Measurements from ENCODE around the gene AP5B1. TPM values are rescaled to one million over a fixed set of nuclear protein-coding genes. Genes with fewer than 3 reads are reported as not detected.

Gene AP5B1
- total RNA-seq, 1 experiment from 2014 or later: 20.6 TPM

DNA sequence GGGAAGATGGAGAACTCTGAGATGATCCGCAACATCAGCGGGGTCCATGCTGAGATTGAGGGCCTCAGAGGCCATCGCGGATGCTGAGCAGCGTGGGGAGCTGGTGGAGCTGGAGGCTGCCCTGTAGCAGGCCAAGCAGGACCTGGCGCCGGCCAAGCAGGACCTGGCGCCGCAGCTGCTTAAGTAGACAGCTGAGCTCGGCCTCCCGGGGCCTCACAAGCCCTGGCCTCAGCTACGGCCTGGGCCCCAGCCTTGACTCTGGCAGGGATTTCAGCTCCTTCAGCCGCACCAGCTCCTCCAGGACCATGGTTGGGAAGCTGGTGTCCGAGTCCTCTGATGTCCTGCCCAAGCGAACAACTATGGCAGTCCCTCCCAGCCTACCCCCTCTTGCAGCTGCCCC, 52.9 kb downstream of the AP5B1 start:
- no peak for DNase-seq (ENCODE audit: low spot score)
- in situ Hi-C loops (cut with HindIII; ENCODE audit: low sequenced_read_pairs): no loop called here

DNA sequence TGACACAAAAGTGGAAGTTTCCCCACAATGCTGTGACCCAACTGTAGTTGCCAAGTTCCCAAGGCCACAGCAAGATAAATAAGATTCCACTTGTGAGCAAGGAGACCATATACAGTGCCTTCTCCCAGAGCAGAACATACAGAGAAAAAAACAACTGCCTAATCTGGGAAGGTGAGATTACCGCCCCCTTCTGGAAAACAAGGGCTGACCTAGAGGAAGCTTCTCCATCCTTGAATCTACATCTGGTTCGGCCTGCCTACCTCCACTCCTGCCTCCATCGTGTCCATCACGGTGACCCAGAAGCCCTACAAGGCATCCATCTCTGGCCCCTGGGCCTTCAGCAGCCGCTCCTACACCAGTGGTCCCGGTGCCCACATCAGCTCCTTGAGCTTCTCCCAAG, 54.1 kb downstream of the AP5B1 start:
- DNase-seq (ENCODE audit: low spot score): no peak
- in situ Hi-C loops (cut with HindIII; ENCODE audit: low sequenced_read_pairs): no loop called here

Other genes starting within 250 kb of the AP5B1 start
- 32.5 and 53.2 TPM in 2 replicates for gene LTBP3, start 222.6 kb downstream of the AP5B1 start, total RNA-seq (2014; rRNA removed; shearing (Covaris generic))
- gene ZNRD2, start 210.5 kb downstream of the AP5B1 start, total RNA-seq (2014; rRNA removed; shearing (Covaris generic)): 72.3 and 72.7 TPM in 2 replicates
- 28.1 and 58.6 TPM in 2 replicates for gene FAM89B, start 208.4 kb downstream of the AP5B1 start, total RNA-seq (2014; rRNA removed; shearing (Covaris generic))
- gene EHBP1L1, start 204.9 kb downstream of the AP5B1 start, total RNA-seq (2014; rRNA removed; shearing (Covaris generic)): 8.7 and 16.5 TPM in 2 replicates
- gene KCNK7, start 185.2 kb downstream of the AP5B1 start, total RNA-seq (2014; rRNA removed; shearing (Covaris generic)): 0.12 TPM in 1 of 2 replicates, not detected in the other
- 32.6 and 34.3 TPM in 2 replicates for gene MAP3K11, start 166.8 kb downstream of the AP5B1 start, total RNA-seq (2014; rRNA removed; shearing (Covaris generic))
- gene PCNX3, start 165.2 kb downstream of the AP5B1 start, total RNA-seq (2014; rRNA removed; shearing (Covaris generic)): 27.4 and 29.0 TPM in 2 replicates
- gene SIPA1, start 142.9 kb downstream of the AP5B1 start, total RNA-seq (2014; rRNA removed; shearing (Covaris generic)): 22.5 and 25.2 TPM in 2 replicates
- gene RELA, start 118.1 kb downstream of the AP5B1 start, total RNA-seq (2014; rRNA removed; shearing (Covaris generic)): 29.7 and 38.0 TPM in 2 replicates
- gene KAT5, start 68.7 kb downstream of the AP5B1 start, total RNA-seq (2014; rRNA removed; shearing (Covaris generic)): 66.3 and 71.4 TPM in 2 replicates
- 86.2 and 132 TPM in 2 replicates for gene RNASEH2C, start 60.2 kb downstream of the AP5B1 start, total RNA-seq (2014; rRNA removed; shearing (Covaris generic))
- gene OVOL1, start 6.1 kb upstream of the AP5B1 start, total RNA-seq (2014; rRNA removed; shearing (Covaris generic)): not detected in 2 replicates
- not detected in 2 replicates for gene SNX32, start 53.0 kb upstream of the AP5B1 start, total RNA-seq (2014; rRNA removed; shearing (Covaris generic))
- gene CFL1, start 77.2 kb upstream of the AP5B1 start, total RNA-seq (2014; rRNA removed; shearing (Covaris generic)): 1,273 and 1,592 TPM in 2 replicates
- gene MUS81, start 79.5 kb upstream of the AP5B1 start, total RNA-seq (2014; rRNA removed; shearing (Covaris generic)): 61.8 and 70.4 TPM in 2 replicates
- gene EFEMP2, start 91.8 kb upstream of the AP5B1 start, total RNA-seq (2014; rRNA removed; shearing (Covaris generic)): 35.8 and 38.2 TPM in 2 replicates
- gene CTSW, start 98.9 kb upstream of the AP5B1 start, total RNA-seq (2014; rRNA removed; shearing (Covaris generic)): not detected in 2 replicates
- gene FIBP, start 107.5 kb upstream of the AP5B1 start, total RNA-seq (2014; rRNA removed; shearing (Covaris generic)): 79.3 and 89.3 TPM in 2 replicates
- 180 and 212 TPM in 2 replicates for gene CCDC85B, start 109.7 kb upstream of the AP5B1 start, total RNA-seq (2014; rRNA removed; shearing (Covaris generic))
- gene FOSL1, start 119.4 kb upstream of the AP5B1 start, total RNA-seq (2014; rRNA removed; shearing (Covaris generic)): 23.6 and 30.8 TPM in 2 replicates
- 14.2 and 17.2 TPM in 2 replicates for gene C11orf68, start 138.1 kb upstream of the AP5B1 start, total RNA-seq (2014; rRNA removed; shearing (Covaris generic))
- 174 and 179 TPM in 2 replicates for gene DRAP1, start 138.4 kb upstream of the AP5B1 start, total RNA-seq (2014; rRNA removed; shearing (Covaris generic))
- gene TSGA10IP, start 164.5 kb upstream of the AP5B1 start, total RNA-seq (2014; rRNA removed; shearing (Covaris generic)): not detected in 2 replicates
- gene SART1, start 180.8 kb upstream of the AP5B1 start, total RNA-seq (2014; rRNA removed; shearing (Covaris generic)): 49.0 and 73.1 TPM in 2 replicates
- gene EIF1AD, start 221.2 kb upstream of the AP5B1 start, total RNA-seq (2014; rRNA removed; shearing (Covaris generic)): 15.6 and 29.9 TPM in 2 replicates
- gene BANF1, start 221.5 kb upstream of the AP5B1 start, total RNA-seq (2014; rRNA removed; shearing (Covaris generic)): 291 and 355 TPM in 2 replicates
- gene CST6, start 231.0 kb upstream of the AP5B1 start, total RNA-seq (2014; rRNA removed; shearing (Covaris generic)): not detected in 2 replicates
- gene CATSPER1, start 245.5 kb upstream of the AP5B1 start, total RNA-seq (2014; rRNA removed; shearing (Covaris generic)): not detected in 2 replicates

All from G401 (cell line).